WERI-Rb-1 (cell line): ENCODE measurements around the gene TRPM3.

Source experiments
- DNase-seq: peaks from one replicate; pipeline ENCODE4 v3.0.0-alpha.2; 2020
- H3K27ac ChIP-seq: fragments of 250-450 bp; sonication (Bioruptor Pico); 2 replicates; pipeline ENCODE4 v1.5.1; 2020; ENCODE audit warnings: mild to moderate bottlenecking, moderate library complexity
- H3K27me3 ChIP-seq: fragments of 250-450 bp; sonication (Bioruptor Pico); 2 replicates; pipeline ENCODE4 v1.5.1; 2021; ENCODE audit warnings: mild to moderate bottlenecking, low read depth, moderate library complexity; ENCODE audit not compliant: insufficient read depth, severe bottlenecking
- H3K36me3 ChIP-seq: fragments of 250-450 bp; sonication (Bioruptor Pico); 2 replicates; pipeline ENCODE4 v1.5.1; 2020; ENCODE audit warnings: mild to moderate bottlenecking, moderate library complexity
- H3K4me3 ChIP-seq: 2 replicates; pipeline ENCODE4 v1.5.1; 2011; ENCODE audit warnings: low read depth, mild to moderate bottlenecking, control low read depth, low read length
- H3K9me3 ChIP-seq: fragments of 250-450 bp; sonication (Bioruptor Pico); 2 replicates; pipeline ENCODE4 v1.5.1; 2021; ENCODE audit warnings: mild to moderate bottlenecking, moderate library complexity; ENCODE audit not compliant: severe bottlenecking
- TF ChIP-seq, protein P1 (sequence below): IDR thresholded peaks from 2 replicates; pipeline ENCODE4 v1.5.1; 2011; ENCODE audit warnings: low read depth, mild to moderate bottlenecking, control low read depth, inconsistent platforms, low read length

The TRPM3 gene

DNA sequence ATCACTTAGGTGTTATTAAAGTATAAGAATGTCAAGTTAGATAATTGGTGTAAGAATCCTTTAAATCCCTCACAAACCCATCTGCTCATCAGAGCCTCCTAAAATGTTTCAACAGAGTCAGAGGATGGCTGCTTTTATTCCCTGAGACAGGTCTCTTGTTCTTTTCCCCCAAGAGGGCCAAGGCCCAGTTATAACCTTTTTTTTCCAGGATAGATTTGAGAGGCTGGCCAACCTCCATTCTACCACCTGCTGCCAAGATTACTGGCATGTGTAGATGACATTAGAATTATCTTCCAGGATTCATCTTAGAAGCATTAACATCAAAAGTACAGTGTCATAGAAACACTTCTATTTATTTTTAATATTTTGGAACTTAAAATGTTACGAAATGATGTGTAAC, 305.1 kb downstream of the TRPM3 start:
- TF ChIP-seq, protein P1, sequence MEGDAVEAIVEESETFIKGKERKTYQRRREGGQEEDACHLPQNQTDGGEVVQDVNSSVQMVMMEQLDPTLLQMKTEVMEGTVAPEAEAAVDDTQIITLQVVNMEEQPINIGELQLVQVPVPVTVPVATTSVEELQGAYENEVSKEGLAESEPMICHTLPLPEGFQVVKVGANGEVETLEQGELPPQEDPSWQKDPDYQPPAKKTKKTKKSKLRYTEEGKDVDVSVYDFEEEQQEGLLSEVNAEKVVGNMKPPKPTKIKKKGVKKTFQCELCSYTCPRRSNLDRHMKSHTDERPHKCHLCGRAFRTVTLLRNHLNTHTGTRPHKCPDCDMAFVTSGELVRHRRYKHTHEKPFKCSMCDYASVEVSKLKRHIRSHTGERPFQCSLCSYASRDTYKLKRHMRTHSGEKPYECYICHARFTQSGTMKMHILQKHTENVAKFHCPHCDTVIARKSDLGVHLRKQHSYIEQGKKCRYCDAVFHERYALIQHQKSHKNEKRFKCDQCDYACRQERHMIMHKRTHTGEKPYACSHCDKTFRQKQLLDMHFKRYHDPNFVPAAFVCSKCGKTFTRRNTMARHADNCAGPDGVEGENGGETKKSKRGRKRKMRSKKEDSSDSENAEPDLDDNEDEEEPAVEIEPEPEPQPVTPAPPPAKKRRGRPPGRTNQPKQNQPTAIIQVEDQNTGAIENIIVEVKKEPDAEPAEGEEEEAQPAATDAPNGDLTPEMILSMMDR = no peak
- H3K36me3 ChIP-seq = no peaks in the 10 kb centered on the region
- no peaks in the 10 kb centered on the region for H3K27me3 ChIP-seq
- no peak overlapping the region for H3K27ac ChIP-seq
- DNase-seq = no peak
- H3K9me3 ChIP-seq = no peaks in the 10 kb centered on the region
- H3K4me3 ChIP-seq = no peak overlapping the region

DNA sequence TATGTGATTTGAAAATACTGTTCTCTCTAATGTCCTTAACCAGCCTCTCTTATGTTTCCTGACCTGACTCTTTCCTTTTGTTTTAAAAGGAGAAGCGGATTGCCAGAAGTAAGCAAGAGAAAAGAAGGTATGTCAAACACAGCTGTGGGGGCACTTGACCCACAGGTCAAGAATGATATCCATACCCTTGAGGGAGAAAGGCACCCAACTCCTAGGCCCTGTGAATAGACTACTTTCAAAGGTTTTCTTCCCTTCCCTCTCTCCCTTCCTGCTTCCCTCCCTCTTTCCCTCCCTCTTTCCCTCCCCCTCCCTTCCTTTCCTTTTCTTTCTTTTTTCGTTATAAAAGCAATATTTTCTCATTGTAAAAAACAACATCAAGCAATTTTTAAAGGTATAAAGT, 306.8 kb downstream of the TRPM3 start:
- no peak overlapping the region for H3K4me3 ChIP-seq

DNA sequence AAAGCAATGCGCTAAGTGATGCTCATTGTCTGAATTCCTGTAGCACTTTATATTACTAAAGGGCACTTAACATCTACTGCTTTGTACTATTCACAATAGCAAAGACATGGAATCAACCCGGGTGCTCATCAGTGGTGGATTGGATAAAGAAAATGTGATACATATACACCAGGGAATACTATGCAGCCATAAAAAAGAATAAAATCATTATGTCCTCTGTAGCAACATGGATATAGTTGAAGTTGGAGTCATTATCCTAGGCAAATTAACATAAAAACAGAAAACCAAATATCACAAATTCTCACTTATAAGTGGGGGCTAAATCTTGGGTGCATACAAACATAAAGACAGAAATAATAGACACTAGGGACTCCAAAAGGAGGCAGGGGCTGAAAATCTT, 308.3 kb downstream of the TRPM3 start:
- H3K27ac ChIP-seq = no peak overlapping the region
- no peaks in the 10 kb centered on the region for H3K27me3 ChIP-seq
- TF ChIP-seq, protein P1 = no peak
- no peak for DNase-seq
- no peak overlapping the region for H3K4me3 ChIP-seq
- no peaks in the 10 kb centered on the region for H3K9me3 ChIP-seq
- no peaks in the 10 kb centered on the region for H3K36me3 ChIP-seq

More for the DNA sequence above, 306.8 kb downstream of the TRPM3 start:
- no peak overlapping the region for H3K27ac ChIP-seq
- H3K9me3 ChIP-seq = no peaks in the 10 kb centered on the region
- no peak for DNase-seq
- H3K36me3 ChIP-seq = no peaks in the 10 kb centered on the region
- H3K27me3 ChIP-seq = no peaks in the 10 kb centered on the region
- TF ChIP-seq, protein P1 = no peak

DNA sequence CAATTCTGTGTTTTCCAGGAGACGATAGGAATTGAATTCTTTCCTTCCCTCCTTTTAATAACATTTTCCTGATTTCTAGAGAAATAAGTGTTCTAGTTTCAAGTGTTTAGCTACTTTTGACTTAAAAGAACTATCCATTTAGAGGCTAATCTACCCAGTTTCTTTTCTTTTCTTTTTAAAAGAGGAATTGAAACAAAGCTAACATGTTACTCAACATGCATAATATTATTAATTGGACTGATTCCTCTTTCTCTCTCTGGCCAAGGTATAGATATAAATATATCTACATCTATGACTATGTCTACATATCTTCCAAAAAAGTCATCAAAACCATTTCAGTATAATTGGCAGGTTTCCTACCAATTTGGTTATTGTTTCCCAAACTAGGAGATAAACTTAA, 309.8 kb downstream of the TRPM3 start:
- Histone ChIP-seq H3K27ac (no peak overlapping the region), H3K4me3 (no peak overlapping the region), H3K36me3 (no peaks in the 10 kb centered on the region), H3K9me3 (no peaks in the 10 kb centered on the region), H3K27me3 (no peaks in the 10 kb centered on the region)
- TF ChIP-seq, protein P1 = no peak
- DNase-seq = no peak

DNA sequence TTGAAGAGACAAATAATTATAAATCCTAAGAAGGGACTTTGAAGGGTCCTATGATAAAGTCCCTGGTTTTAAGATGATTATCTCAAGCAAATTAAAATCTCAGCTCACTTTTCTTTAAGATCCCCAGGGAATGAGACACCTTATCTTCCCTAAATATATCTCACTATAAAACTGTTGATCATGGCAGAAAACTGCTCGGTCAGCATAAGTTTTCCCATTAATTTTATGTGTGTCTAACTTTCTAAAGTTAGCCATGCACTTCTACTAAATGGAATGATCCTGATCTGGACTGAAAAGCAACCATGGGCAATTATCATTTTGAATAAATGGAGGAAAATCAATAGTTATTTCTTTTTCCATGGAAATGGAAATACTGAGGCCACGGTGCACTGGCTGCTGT, 314.5 kb downstream of the TRPM3 start:
- TF ChIP-seq, protein P1 = no peak
- no peak for DNase-seq
- Histone ChIP-seq H3K27me3 (no peaks in the 10 kb centered on the region), H3K4me3 (no peak overlapping the region), H3K9me3 (no peaks in the 10 kb centered on the region), H3K36me3 (no peaks in the 10 kb centered on the region), H3K27ac (no peak overlapping the region)

DNA sequence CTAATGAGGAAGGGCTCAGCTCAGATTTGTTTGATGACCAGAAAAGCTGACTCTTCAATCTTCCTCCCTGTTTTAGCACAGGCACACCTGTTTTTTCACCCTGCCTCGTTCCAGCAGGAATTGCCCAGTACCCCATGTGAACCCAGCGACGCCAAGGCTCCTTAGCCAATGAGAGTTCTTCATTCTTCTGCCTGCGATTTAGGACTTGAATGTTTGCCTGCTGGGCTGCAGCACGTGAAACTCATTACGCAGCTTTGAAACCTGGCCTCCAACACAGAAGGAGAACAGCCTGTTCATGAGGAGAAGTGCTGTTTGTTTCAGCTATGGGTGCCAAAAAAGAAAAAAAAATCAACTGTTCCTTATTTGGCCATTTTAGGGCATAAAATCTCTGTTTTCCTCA, 315.5 kb downstream of the TRPM3 start:
- H3K27ac ChIP-seq = no peak overlapping the region
- H3K4me3 ChIP-seq = no peak overlapping the region
- no peaks in the 10 kb centered on the region for H3K27me3 ChIP-seq
- H3K9me3 ChIP-seq = no peaks in the 10 kb centered on the region
- TF ChIP-seq, protein P1 = no peak
- DNase-seq = no peak
- no peaks in the 10 kb centered on the region for H3K36me3 ChIP-seq
